Stomach (tissue), 9 donors: ENCODE results near the gene RICTOR. TPM values are rescaled to one million over a fixed set of nuclear protein-coding genes. Genes with fewer than 3 reads are reported as not detected.

Source experiments
- DNase-seq, 2 donors: peaks; one replicate each; pipeline versions ENCODE4 v3.0.0 to v3.0.0-alpha.2; 2013 to 2019
- H3K27ac ChIP-seq, 5 donors: fragments of 200-600 bp in 4 of 5; sonication (generic) in 4 of 5; one replicate each; pipeline ENCODE4 v1.5.1; 2013 to 2019; ENCODE audit warnings: mild to moderate bottlenecking in 1 of 5, moderate library complexity in 1 of 5
- H3K27me3 ChIP-seq, 3 donors: fragments of 200-600 bp; sonication (generic); one replicate each; pipeline ENCODE4 v1.5.1; 2017 to 2019; ENCODE audit warnings: mixed run types in 1 of 3
- H3K36me3 ChIP-seq, 4 donors: fragments of 200-600 bp; sonication (generic); 1 replicate in 3 of 4; 2 replicates in 1 of 4; pipeline ENCODE4 v1.5.1; 2016 to 2019
- H3K4me1 ChIP-seq, 4 donors: fragments of 200-600 bp; sonication (generic); one replicate each; pipeline ENCODE4 v1.5.1; 2016 to 2019
- H3K4me3 ChIP-seq, 4 donors: fragments of 200-600 bp; sonication (generic) in 3 of 4; one replicate each; pipeline ENCODE4 v1.5.1; 2016 to 2019; ENCODE audit warnings: mild to moderate bottlenecking in 1 of 4
- H3K9me3 ChIP-seq, 4 donors: fragments of 200-600 bp; sonication (generic); one replicate each; pipeline ENCODE4 v1.5.1; 2016 to 2019
- EP300 ChIP-seq: sonication (generic); formaldehyde crosslinking; IDR thresholded peaks from one replicate; pipeline ENCODE4 v1.6.1; 2017; ENCODE audit warnings: antibody characterized with exemption
- POLR2A ChIP-seq, 4 donors: fragments of 450-650 bp; IDR thresholded peaks; one replicate each; pipeline ENCODE4 v1.6.1; 2016; ENCODE audit warnings: antibody characterized with exemption in 4 of 4, control low read depth in 2 of 4, mild to moderate bottlenecking in 1 of 4, moderate library complexity in 1 of 4
- POLR2AphosphoS5 ChIP-seq, 3 donors: sonication (generic); formaldehyde crosslinking; IDR thresholded peaks; one replicate each; pipeline ENCODE4 v1.6.1; 2016; ENCODE audit warnings: antibody characterized with exemption in 3 of 3
- WGBS, 5 donors: extraction: QIAGEN DNeasy Blood & Tissue Kit in 3 of 5; methylation state at CpG; one replicate each; pipeline versions ENCODE4 v1.1.5 to v1.1.7; 2013 to 2018; 5-methylcytosine and 5-hydroxymethylcytosine counted together
- intact Hi-C: fragments of 100-400 bp; cut with DNase I; formaldehyde crosslinking; loops from one replicate; pipeline ENCODE4 v1.15.1; 2023; ENCODE audit warnings: low total_unique reads
- polyA plus RNA-seq, 3 donors: library from polyadenylated mRNA; stranded (reverse); fragments of 200-250 nt; gene quantifications; one replicate each; pipeline ENCODE4 v1.2.3, GENCODE V29; 2013
- total RNA-seq, 5 donors: library from RNA; depleted of rRNA; stranded (reverse); fragments of >200 nt; gene quantifications; one replicate each; pipeline versions ENCODE4 v1.1.0 to v1.2.3, GENCODE V29; 2014 to 2016
- TF ChIP-seq, protein P1 (sequence below), 7 experiments: fragments of 450-650 bp in 4 of 7; fragments of 200-600 bp in 3 of 7; sonication (generic) in 3 of 7; IDR thresholded peaks; one replicate each; pipeline ENCODE4 v1.5.1; 2016 to 2019; ENCODE audit warnings: antibody characterized with exemption in 7 of 7, control low read depth in 2 of 7, mild to moderate bottlenecking in 1 of 7
- donor health status: healthy with polysubstance abuse.
- donor health status: Bipolar disorder and iron deficiency.
- donor health status: healthy.

The RICTOR gene
- total and polyA plus RNA-seq, 8 donors: 2.3 to 125 (median 23.8) TPM

DNA sequence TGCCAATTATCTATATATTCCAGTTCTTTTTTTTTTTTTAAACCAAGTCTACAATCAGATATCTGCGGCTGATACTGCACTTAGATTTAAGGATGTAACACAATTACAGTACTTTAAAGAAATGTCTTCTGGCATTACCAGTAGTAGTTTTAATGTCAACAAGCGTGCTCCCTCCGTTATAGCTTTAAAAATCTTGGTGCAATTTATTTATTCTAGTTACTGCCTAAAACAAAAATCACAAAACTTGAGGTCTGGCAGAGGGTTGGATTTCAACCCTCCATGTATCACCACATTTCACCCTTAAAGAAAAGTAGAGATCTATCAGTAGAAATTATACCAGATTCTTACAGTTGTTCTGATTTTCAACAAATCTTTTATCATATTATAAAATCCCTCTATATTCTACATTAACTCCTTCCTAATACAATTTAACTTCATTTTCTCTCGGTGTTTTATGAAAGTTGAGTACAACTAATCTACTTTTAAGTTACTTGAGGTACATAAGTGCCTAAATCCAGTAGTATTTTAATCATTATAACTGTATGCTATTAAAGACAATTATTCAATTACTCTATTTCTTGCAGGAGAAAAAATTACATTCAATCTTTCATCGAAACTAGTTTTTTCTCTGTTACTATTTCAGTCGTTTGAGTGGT, 2.0 kb upstream of the RICTOR start:
- DNase-seq: no peak
- TF ChIP-seq EP300: no peak
- no peak for TF ChIP-seq POLR2A (IDR thresholded peaks at IDR 0.05)
- TF ChIP-seq, protein P1, sequence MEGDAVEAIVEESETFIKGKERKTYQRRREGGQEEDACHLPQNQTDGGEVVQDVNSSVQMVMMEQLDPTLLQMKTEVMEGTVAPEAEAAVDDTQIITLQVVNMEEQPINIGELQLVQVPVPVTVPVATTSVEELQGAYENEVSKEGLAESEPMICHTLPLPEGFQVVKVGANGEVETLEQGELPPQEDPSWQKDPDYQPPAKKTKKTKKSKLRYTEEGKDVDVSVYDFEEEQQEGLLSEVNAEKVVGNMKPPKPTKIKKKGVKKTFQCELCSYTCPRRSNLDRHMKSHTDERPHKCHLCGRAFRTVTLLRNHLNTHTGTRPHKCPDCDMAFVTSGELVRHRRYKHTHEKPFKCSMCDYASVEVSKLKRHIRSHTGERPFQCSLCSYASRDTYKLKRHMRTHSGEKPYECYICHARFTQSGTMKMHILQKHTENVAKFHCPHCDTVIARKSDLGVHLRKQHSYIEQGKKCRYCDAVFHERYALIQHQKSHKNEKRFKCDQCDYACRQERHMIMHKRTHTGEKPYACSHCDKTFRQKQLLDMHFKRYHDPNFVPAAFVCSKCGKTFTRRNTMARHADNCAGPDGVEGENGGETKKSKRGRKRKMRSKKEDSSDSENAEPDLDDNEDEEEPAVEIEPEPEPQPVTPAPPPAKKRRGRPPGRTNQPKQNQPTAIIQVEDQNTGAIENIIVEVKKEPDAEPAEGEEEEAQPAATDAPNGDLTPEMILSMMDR (IDR thresholded peaks at IDR 0.05): no peak
- TF ChIP-seq POLR2AphosphoS5 (IDR thresholded peaks at IDR 0.05): no peak
- Histone ChIP-seq H3K36me3 (no peaks in the 10 kb centered on the region), H3K27me3 (no peaks in the 10 kb centered on the region), H3K4me1 (peaks cover 11 to 54% (median 34%) of the 10 kb centered on the region in 4 donors), H3K4me3 (no peak overlapping the region), H3K27ac (peak overlapping the region in 3 of 5 donors; percentile 44 to 99 (median 94)), H3K9me3 (no peaks in the 10 kb centered on the region)
- intact Hi-C loops: no loop called here
- WGBS, 5 donors: 71 to 82% (median 74%) methylated on average over 6 of the region's 6 CpGs

DNA sequence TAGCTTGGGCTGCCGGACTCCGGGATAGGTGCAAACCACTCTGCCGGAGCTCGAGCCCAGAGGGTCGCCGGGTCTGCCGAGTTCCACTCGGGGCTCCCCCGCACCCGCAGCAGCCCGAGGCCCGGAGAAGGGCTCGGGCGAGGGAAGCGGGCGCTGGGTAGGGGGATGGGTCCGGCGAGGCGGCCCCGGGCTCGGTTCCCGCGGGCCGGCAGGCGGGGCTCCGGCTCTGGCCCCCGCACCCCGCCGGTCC, 507 bp downstream of the RICTOR start:
- WGBS, 5 donors: 0 to 1% (median 0%) methylated on average over 11 to 29 of the region's 29 CpGs; no CpG with 5 or more reads in 1 of the 5 donors
- TF ChIP-seq, protein P1 (IDR thresholded peaks at IDR 0.05): no peak
- TF ChIP-seq POLR2AphosphoS5 (IDR thresholded peaks at IDR 0.05) (no peak), EP300 (no peak), POLR2A (IDR thresholded peaks at IDR 0.05) (no peak)
- peak overlapping the region; percentile 94 to 99 (median 99) for H3K27ac ChIP-seq
- no peaks in the 10 kb centered on the region for H3K9me3 ChIP-seq
- intact Hi-C loops: no loop called here
- DNase-seq: no peak
- H3K4me1 ChIP-seq: peaks cover 11 to 53% (median 33%) of the 10 kb centered on the region in 4 donors
- peaks cover 0 to 9% (median 2%) of the 10 kb centered on the region in 4 donors for H3K36me3 ChIP-seq
- no peaks in the 10 kb centered on the region for H3K27me3 ChIP-seq
- peak overlapping the region; percentile 82 to 96 (median 88) for H3K4me3 ChIP-seq

GRCh38 chr5:39072925-39073766, 1.1 kb downstream of the RICTOR start:
- peak; percentile 47 to 81 for DNase-seq
- Histone ChIP-seq H3K9me3 (no peaks in the 10 kb centered on the region), H3K36me3 (peaks cover 0 to 14% (median 6%) of the 10 kb centered on the region in 4 donors), H3K4me3 (peak overlapping the region; percentile 82 to 96 (median 88)), H3K27ac (peak overlapping the region; percentile 94 to 99 (median 99)), H3K4me1 (peaks cover 11 to 54% (median 33%) of the 10 kb centered on the region in 4 donors), H3K27me3 (no peaks in the 10 kb centered on the region)
- intact Hi-C loops: no loop called here
- no peak for TF ChIP-seq EP300
- TF ChIP-seq, protein P1 (IDR thresholded peaks at IDR 0.05): no peak
- TF ChIP-seq POLR2AphosphoS5 (IDR thresholded peaks at IDR 0.05): no peak
- TF ChIP-seq POLR2A (IDR thresholded peaks at IDR 0.05): no peak
- WGBS, 5 donors: 1 to 3% (median 3%) methylated on average over 27 of the region's 27 CpGs

DNA sequence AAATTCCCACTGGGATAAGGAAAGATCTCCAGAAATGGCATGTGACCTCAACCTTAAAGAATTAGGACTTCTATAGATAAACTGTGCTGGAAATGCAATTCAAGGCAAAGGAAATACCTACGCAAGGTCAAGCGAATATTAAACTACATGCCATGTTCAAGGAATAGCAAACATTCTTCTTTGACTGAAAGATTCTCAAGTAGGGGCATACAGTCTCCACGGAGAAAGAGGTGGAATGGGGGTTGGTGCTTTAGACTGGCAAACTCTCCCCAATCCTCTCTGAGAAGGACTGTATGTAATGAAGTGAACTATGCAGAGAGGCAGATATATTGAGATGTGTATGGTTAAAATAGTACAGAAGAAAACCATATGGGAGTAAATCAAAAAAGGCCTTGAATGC, 6.1 kb downstream of the RICTOR start:
- no peaks in the 10 kb centered on the region for H3K27me3 ChIP-seq
- no peak overlapping the region for H3K4me3 ChIP-seq
- H3K36me3 ChIP-seq: peaks cover 0 to 31% (median 27%) of the 10 kb centered on the region in 4 donors
- peaks cover 11 to 56% (median 35%) of the 10 kb centered on the region in 4 donors for H3K4me1 ChIP-seq
- H3K27ac ChIP-seq: no peak overlapping the region
- H3K9me3 ChIP-seq: peaks cover 0 to 15% (median 6%) of the 10 kb centered on the region in 4 donors
- TF ChIP-seq EP300: no peak
- TF ChIP-seq POLR2AphosphoS5 (IDR thresholded peaks at IDR 0.05): no peak
- TF ChIP-seq, protein P1 (IDR thresholded peaks at IDR 0.05): no peak
- no peak for TF ChIP-seq POLR2A (IDR thresholded peaks at IDR 0.05)
- DNase-seq: no peak
- WGBS, 5 donors: 92 to 98% (median 94%) methylated on average over 3 of the region's 3 CpGs
- intact Hi-C loops: loop anchor here (10.0 kb wide), 1 partner anchor 53 kb away; no protein-coding TSS in a partner anchor
